Measurements from ENCODE around the gene SOX6. TPM values are rescaled to one million over a fixed set of nuclear protein-coding genes. Genes with fewer than 3 reads are reported as not detected.

The SOX6 gene
- total and polyA plus RNA-seq, 2 experiments from 2014 or later, result 0.03 to 0.66 TPM

DNA sequence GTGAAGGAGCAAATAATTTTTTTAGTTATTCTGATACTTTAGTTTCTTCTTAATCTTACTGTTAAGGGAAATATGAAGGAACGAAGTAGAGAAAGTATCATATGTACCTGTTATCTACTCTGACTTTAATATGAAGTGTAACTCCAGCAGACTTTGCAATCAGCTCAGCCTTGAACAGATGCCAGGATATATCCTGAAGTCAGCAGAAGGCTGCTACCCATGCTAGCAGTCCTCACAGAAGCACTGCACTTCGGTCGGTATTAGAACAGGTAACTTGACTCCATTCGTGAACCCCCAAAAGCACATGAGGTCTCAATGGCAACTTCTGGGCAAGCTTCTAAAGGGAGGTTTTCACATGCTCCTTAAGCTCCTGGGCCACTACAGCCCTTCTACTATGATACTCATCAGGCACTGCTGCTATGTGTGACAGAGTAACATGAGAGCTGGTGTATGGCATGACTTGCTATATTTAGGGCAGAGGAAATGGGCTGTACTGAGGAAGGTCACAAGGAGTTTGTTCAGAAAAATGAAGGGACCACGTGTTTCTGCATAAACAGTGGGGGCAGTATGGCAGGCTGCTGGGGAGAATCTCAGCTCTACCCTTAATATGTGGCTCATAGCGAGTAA, 344.1 kb downstream of the SOX6 start (continued):
- TF ChIP-seq, protein P1, sequence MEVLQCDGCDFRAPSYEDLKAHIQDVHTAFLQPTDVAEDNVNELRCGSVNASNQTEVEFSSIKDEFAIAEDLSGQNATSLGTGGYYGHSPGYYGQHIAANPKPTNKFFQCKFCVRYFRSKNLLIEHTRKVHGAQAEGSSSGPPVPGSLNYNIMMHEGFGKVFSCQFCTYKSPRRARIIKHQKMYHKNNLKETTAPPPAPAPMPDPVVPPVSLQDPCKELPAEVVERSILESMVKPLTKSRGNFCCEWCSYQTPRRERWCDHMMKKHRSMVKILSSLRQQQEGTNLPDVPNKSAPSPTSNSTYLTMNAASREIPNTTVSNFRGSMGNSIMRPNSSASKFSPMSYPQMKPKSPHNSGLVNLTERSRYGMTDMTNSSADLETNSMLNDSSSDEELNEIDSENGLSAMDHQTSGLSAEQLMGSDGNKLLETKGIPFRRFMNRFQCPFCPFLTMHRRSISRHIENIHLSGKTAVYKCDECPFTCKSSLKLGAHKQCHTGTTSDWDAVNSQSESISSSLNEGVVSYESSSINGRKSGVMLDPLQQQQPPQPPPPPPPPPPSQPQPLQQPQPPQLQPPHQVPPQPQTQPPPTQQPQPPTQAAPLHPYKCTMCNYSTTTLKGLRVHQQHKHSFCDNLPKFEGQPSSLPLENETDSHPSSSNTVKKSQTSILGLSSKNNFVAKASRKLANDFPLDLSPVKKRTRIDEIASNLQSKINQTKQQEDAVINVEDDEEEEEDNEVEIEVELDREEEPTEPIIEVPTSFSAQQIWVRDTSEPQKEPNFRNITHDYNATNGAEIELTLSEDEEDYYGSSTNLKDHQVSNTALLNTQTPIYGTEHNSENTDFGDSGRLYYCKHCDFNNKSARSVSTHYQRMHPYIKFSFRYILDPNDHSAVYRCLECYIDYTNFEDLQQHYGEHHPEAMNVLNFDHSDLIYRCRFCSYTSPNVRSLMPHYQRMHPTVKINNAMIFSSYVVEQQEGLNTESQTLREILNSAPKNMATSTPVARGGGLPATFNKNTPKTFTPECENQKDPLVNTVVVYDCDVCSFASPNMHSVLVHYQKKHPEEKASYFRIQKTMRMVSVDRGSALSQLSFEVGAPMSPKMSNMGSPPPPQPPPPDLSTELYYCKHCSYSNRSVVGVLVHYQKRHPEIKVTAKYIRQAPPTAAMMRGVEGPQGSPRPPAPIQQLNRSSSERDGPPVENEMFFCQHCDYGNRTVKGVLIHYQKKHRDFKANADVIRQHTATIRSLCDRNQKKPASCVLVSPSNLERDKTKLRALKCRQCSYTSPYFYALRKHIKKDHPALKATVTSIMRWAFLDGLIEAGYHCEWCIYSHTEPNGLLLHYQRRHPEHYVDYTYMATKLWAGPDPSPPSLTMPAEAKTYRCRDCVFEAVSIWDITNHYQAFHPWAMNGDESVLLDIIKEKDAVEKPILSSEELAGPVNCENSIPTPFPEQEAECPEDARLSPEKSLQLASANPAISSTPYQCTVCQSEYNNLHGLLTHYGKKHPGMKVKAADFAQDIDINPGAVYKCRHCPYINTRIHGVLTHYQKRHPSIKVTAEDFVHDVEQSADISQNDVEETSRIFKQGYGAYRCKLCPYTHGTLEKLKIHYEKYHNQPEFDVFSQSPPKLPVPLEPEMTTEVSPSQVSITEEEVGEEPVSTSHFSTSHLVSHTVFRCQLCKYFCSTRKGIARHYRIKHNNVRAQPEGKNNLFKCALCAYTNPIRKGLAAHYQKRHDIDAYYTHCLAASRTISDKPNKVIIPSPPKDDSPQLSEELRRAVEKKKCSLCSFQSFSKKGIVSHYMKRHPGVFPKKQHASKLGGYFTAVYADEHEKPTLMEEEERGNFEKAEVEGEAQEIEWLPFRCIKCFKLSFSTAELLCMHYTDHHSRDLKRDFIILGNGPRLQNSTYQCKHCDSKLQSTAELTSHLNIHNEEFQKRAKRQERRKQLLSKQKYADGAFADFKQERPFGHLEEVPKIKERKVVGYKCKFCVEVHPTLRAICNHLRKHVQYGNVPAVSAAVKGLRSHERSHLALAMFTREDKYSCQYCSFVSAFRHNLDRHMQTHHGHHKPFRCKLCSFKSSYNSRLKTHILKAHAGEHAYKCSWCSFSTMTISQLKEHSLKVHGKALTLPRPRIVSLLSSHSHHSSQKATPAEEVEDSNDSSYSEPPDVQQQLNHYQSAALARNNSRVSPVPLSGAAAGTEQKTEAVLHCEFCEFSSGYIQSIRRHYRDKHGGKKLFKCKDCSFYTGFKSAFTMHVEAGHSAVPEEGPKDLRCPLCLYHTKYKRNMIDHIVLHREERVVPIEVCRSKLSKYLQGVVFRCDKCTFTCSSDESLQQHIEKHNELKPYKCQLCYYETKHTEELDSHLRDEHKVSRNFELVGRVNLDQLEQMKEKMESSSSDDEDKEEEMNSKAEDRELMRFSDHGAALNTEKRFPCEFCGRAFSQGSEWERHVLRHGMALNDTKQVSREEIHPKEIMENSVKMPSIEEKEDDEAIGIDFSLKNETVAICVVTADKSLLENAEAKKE (CRISPR knock-in tag; IDR thresholded peaks at IDR 0.05), result no peak
- TF ChIP-seq CREB1 (CRISPR knock-in tag; IDR thresholded peaks at IDR 0.05; ENCODE audit: low read depth), result no peak
- no peak for TF ChIP-seq ZNF114 (CRISPR knock-in tag; IDR thresholded peaks at IDR 0.05)
- no peak for TF ChIP-seq STAT1 (IDR thresholded peaks at IDR 0.05; ENCODE audit: unreplicated experiment)
- TF ChIP-seq POLR2AphosphoS5 (IDR thresholded peaks at IDR 0.05; ENCODE audit: low read depth), result no peak
- no peak for TF ChIP-seq NANOG (IDR thresholded peaks at IDR 0.05; ENCODE audit: borderline replicate concordance)
- no peak for TF ChIP-seq ZNF331 (CRISPR knock-in tag; IDR thresholded peaks at IDR 0.05; ENCODE audit: low read depth)
- TF ChIP-seq JUNB (IDR thresholded peaks at IDR 0.05; ENCODE audit: unreplicated experiment), result no peak
- TF ChIP-seq EZH2 (IDR thresholded peaks at IDR 0.05; ENCODE audit: low read depth, unreplicated experiment), result no peak
- TF ChIP-seq EZH2phosphoT487 (IDR thresholded peaks at IDR 0.05; ENCODE audit: unreplicated experiment), result no peak
- TF ChIP-seq, protein P2, sequence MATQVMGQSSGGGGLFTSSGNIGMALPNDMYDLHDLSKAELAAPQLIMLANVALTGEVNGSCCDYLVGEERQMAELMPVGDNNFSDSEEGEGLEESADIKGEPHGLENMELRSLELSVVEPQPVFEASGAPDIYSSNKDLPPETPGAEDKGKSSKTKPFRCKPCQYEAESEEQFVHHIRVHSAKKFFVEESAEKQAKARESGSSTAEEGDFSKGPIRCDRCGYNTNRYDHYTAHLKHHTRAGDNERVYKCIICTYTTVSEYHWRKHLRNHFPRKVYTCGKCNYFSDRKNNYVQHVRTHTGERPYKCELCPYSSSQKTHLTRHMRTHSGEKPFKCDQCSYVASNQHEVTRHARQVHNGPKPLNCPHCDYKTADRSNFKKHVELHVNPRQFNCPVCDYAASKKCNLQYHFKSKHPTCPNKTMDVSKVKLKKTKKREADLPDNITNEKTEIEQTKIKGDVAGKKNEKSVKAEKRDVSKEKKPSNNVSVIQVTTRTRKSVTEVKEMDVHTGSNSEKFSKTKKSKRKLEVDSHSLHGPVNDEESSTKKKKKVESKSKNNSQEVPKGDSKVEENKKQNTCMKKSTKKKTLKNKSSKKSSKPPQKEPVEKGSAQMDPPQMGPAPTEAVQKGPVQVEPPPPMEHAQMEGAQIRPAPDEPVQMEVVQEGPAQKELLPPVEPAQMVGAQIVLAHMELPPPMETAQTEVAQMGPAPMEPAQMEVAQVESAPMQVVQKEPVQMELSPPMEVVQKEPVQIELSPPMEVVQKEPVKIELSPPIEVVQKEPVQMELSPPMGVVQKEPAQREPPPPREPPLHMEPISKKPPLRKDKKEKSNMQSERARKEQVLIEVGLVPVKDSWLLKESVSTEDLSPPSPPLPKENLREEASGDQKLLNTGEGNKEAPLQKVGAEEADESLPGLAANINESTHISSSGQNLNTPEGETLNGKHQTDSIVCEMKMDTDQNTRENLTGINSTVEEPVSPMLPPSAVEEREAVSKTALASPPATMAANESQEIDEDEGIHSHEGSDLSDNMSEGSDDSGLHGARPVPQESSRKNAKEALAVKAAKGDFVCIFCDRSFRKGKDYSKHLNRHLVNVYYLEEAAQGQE (IDR thresholded peaks at IDR 0.05; ENCODE audit: unreplicated experiment), result no peak

Measured in GM23338 (cell line).